Epithelial cell of esophagus (primary cell): ENCODE data around the gene CHD3.
"Not testable (repeated sequence)": the region's sequence is repeated elsewhere in the genome, so short reads cannot be mapped to it uniquely, and the experiment has no call there.

Source experiments
- DNase-seq: peaks from one replicate; pipeline ENCODE4 v3.0.0; 2010; ENCODE audit warnings: low read depth
- H3K4me3 ChIP-seq: 2 replicates; pipeline ENCODE4 v1.5.1; 2011; ENCODE audit warnings: mild to moderate bottlenecking, low read length, control low read depth
- CTCF ChIP-seq: IDR thresholded peaks from 2 replicates; pipeline ENCODE4 v1.5.1; 2011; ENCODE audit warnings: low read depth, mild to moderate bottlenecking, low read length, control low read depth, inconsistent platforms; ENCODE audit not compliant: insufficient read depth; ENCODE audit errors: missing control alignments

Gene CHD3

GRCh38 chr17:7947651-7948050, 59.1 kb downstream of the CHD3 start:
- no peak for TF ChIP-seq CTCF

GRCh38 chr17:7950578-7950977, 62.0 kb downstream of the CHD3 start:
- no peak for DNase-seq
- TF ChIP-seq CTCF, result no peak
- no peak overlapping the region for H3K4me3 ChIP-seq

More at GRCh38 chr17:7947651-7948050, 59.1 kb downstream of the CHD3 start:
- no peak overlapping the region for H3K4me3 ChIP-seq
- DNase-seq, result no peak

DNA sequence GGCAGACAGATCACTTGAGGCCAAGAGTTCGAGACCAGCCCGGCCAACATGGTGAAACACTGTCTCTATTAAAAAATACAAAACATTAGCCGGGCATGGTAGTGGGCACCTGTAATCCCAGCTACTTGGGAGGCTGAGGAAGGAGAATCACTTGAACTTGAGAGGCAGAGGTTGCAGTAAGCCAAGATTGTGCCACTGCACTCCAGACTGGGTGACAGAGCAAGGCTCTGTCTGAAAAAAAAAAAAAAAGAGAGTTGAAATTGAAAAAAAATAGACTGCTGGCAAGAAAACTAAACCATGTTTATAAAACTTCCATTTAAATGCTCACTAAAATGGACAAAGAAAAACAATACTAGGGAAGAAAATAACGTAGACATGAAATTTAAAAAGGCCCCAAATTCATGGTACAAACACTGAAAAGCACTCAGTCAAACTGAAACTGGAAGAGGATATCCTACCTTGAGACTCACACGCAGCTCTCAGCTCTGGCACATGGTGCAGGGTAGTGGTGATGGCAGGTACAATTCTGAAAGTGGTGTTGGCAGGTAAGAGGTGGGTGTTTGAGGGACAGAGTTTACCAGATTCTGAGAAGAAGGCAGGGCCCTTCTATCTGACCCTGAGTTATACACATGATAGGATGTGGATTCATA, 62.7 kb downstream of the CHD3 start:
- H3K4me3 ChIP-seq, result no peak overlapping the region
- DNase-seq, result no peak
- no peak for TF ChIP-seq CTCF

- H3K4me3 ChIP-seq, result not testable (repeated sequence)
These were observed 64.7 kb downstream of the CHD3 start for GRCh38 chr17:7953266-7953665.

DNA sequence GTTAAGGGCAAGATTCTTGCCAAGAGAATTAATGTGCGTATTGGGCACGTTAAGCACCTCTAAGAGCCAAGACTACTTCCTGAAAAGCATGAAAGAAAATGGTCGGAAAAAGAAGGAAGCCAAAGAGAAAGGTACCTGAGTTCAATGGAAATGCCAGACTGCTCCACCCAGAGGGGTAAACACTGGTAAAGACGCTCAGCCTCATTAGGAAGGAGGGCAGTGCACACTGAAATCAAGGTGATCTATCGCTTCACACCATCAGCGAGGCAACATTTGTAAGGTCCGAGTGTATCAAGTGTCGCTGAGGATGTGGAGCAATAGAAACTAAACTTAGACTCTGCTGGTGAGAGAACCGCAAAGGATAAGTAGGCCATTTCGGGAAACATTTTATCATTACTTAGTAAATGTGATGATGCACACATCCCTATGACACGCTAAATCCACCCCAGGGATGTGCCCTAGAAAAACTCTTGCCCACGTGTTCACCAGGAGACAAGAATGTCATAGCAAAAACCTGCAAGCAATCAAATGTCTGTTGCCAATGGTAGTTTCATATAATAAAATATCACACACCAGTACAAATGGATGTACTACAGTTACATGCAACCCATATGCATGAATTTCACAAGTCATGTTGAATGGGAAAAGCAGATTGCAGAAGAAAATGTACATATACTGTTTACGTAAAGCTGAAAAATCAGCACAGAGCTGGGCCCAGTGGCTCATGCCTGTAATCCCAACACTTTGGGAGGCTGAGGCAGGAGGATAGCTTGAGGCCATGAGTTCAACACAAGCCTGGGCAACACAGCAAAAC, 67.0 kb downstream of the CHD3 start:
- DNase-seq, result no peak
- no peak overlapping the region for H3K4me3 ChIP-seq
- TF ChIP-seq CTCF, result no peak

More at GRCh38 chr17:7953266-7953665, 64.7 kb downstream of the CHD3 start:
- DNase-seq, result not testable (repeated sequence)

DNA sequence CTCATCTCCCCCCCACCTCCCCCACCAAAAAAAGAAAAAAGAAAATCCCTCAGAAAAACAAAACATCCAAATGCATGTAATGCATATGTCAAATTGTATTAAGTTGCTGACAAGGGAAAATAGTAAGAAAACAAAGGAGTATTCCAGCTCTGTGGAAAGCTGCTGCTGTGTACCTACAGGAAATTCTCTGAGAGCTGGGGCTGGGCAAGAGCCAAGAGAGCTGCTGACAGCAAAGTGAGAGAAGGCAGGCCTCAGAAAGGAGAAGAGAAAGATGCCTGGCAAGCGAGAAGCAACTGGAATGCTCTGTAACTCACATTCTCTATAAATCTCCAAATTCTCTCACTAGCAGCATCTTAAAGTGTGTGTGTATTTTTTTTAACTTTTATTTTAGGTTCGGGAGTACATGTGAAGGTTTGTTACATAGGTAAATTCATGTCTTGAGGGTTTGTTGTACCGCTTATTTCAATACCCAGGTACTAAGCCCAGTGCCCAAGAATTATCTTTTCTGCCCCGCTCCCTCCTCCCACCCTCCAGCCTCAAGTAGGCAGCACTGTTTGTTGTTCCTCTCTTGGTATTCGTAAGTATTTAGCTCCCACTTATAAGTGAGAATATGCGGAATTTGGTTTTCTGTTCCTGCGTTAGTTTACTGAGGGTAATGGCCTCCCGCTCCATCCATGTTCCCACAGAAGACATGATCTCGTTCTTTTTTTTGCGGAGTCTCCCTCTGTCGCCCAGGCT, 67.8 kb downstream of the CHD3 start:
- no peak for DNase-seq
- no peak overlapping the region for H3K4me3 ChIP-seq
- no peak for TF ChIP-seq CTCF
